CD14-positive monocyte (primary cell): ENCODE data around the gene ITPRIP. TPM values are rescaled to one million over a fixed set of nuclear protein-coding genes. Genes with fewer than 3 reads are reported as not detected.
A peak's percentile ranks its signal among the peaks of the same experiment; 100 is the strongest.

Experiments
- DNase-seq, 3 donors: peaks; one replicate each; pipeline ENCODE4 v3.0.0-alpha.2; 2011 to 2022
- H2AFZ ChIP-seq: 2 replicates; pipeline ENCODE4 v1.6.0; 2012; ENCODE audit warnings: mild to moderate bottlenecking, low read depth, low read length, inconsistent platforms; ENCODE audit not compliant: insufficient read depth, poor library complexity, severe bottlenecking
- H3K27ac ChIP-seq, 2 donors: 1 replicate in 1 of 2; 2 replicates in 1 of 2; pipeline ENCODE4 v1.5.1; 2012 to 2013; ENCODE audit warnings: low read length in 2 of 2, control low read depth in 1 of 2, inconsistent platforms in 1 of 2, low read depth in 1 of 2, mild to moderate bottlenecking in 1 of 2
- H3K27me3 ChIP-seq, 2 donors: one replicate each; pipeline versions ENCODE4 v1.6.0 to v1.6.1; 2011 to 2013; ENCODE audit warnings: low read length in 2 of 2; ENCODE audit not compliant: control insufficient read depth in 2 of 2, insufficient read depth in 2 of 2
- H3K36me3 ChIP-seq, 2 donors: replicated peaks in 1 of 2; 1 replicate in 1 of 2; 2 replicates in 1 of 2; pipeline versions ENCODE4 v1.5.1 to v1.6.1; 2012 to 2013; ENCODE audit warnings: low read length in 2 of 2, control low read depth in 1 of 2, inconsistent platforms in 1 of 2, mild to moderate bottlenecking in 1 of 2; ENCODE audit not compliant: insufficient read depth in 2 of 2, control insufficient read depth in 1 of 2
- H3K4me1 ChIP-seq, 2 donors: 1 replicate in 1 of 2; 2 replicates in 1 of 2; pipeline versions ENCODE4 v1.5.1 to v1.6.1; 2012 to 2013; ENCODE audit warnings: low read length in 2 of 2, control low read depth in 1 of 2, inconsistent platforms in 1 of 2, mild to moderate bottlenecking in 1 of 2, moderate library complexity in 1 of 2; ENCODE audit not compliant: insufficient read depth in 2 of 2, control insufficient read depth in 1 of 2
- H3K4me2 ChIP-seq: replicated peaks from 2 replicates; pipeline ENCODE3; 2012; ENCODE audit warnings: low read length, moderate library complexity, mild to moderate bottlenecking; ENCODE audit not compliant: poor library complexity, severe bottlenecking; ENCODE audit errors: extremely low read depth
- H3K4me3 ChIP-seq, 3 experiments: fragments of 200-600 bp in 1 of 3; sonication (generic) in 1 of 3; replicated peaks in 1 of 3; 1 replicate in 2 of 3; 2 replicates in 1 of 3; pipeline ENCODE4 v1.5.1; 2011 to 2013; ENCODE audit warnings: low read length in 3 of 3, mild to moderate bottlenecking in 3 of 3, control low read depth in 2 of 3, low read depth in 2 of 3, inconsistent platforms in 1 of 3, moderate library complexity in 1 of 3
- H3K79me2 ChIP-seq: 2 replicates; pipeline ENCODE4 v1.6.0; 2012; ENCODE audit warnings: mild to moderate bottlenecking, control low read depth, inconsistent platforms, low read length, moderate library complexity; ENCODE audit not compliant: insufficient read depth
- H3K9ac ChIP-seq: 2 replicates; pipeline ENCODE4 v1.6.0; 2017; ENCODE audit warnings: low read length, mild to moderate bottlenecking; ENCODE audit not compliant: insufficient read depth, poor library complexity, severe bottlenecking
- H3K9me3 ChIP-seq, 2 donors: replicated peaks in 1 of 2; 1 replicate in 1 of 2; 2 replicates in 1 of 2; pipeline versions ENCODE4 v1.5.1 to v1.6.1; 2012 to 2013; ENCODE audit warnings: low read length in 2 of 2, control low read depth in 1 of 2; ENCODE audit not compliant: control insufficient read depth in 1 of 2, insufficient read depth in 1 of 2
- H4K20me1 ChIP-seq: 2 replicates; pipeline ENCODE4 v1.6.0; 2012; ENCODE audit warnings: mild to moderate bottlenecking, low read length, control low read depth, moderate library complexity; ENCODE audit not compliant: insufficient read depth
- H3K27ac Mint-ChIP-seq, 7 donors: one replicate each; pipeline ENCODE4 v1.8.0; 2020; ENCODE audit warnings: mild to moderate bottlenecking in 7 of 7, mixed read lengths in 7 of 7, moderate library complexity in 6 of 7, inconsistent platforms in 2 of 7
- H3K27me3 Mint-ChIP-seq, 3 donors: one replicate each; pipeline ENCODE4 v1.8.0; 2021 to 2022; ENCODE audit warnings: low read depth in 3 of 3, mild to moderate bottlenecking in 3 of 3, mixed read lengths in 3 of 3, moderate library complexity in 3 of 3, inconsistent platforms in 1 of 3
- H3K36me3 Mint-ChIP-seq, 2 donors: one replicate each; pipeline ENCODE4 v1.8.0; 2020; ENCODE audit warnings: mixed read lengths in 2 of 2, inconsistent platforms in 1 of 2, mild to moderate bottlenecking in 1 of 2
- H3K4me1 Mint-ChIP-seq: one replicate; pipeline ENCODE4 v1.8.0; 2020; ENCODE audit warnings: mild to moderate bottlenecking, mixed read lengths
- H3K4me3 Mint-ChIP-seq, 2 donors: one replicate each; pipeline ENCODE4 v1.8.0; 2020; ENCODE audit warnings: mild to moderate bottlenecking in 2 of 2, mixed read lengths in 2 of 2, moderate library complexity in 1 of 2
- H3K9me3 Mint-ChIP-seq, 7 donors: one replicate each; pipeline ENCODE4 v1.8.0; 2020 to 2022; ENCODE audit warnings: mixed read lengths in 7 of 7, mild to moderate bottlenecking in 6 of 7, moderate library complexity in 6 of 7, inconsistent platforms in 2 of 7
- WGBS: methylation state at CpG from one replicate; pipeline ENCODE4 v1.1.5; 2013; ENCODE audit warnings: missing lambda C conversion rate; ENCODE audit not compliant: insufficient coverage; 5-methylcytosine and 5-hydroxymethylcytosine counted together
- intact Hi-C, 2 donors: fragments of 100-400 bp; cut with micrococcal nuclease; formaldehyde crosslinking; loops; one replicate each; pipeline versions ENCODE4 v1.15.0 to v1.15.1; 2023
- polyA plus RNA-seq, 3 donors: library from polyadenylated mRNA; depleted of rRNA in 1 of 3; unstranded in 2 of 3; stranded (reverse) in 1 of 3; fragments of 300-500 nt in 2 of 3; fragments of >200 nt in 1 of 3; fragmentation: Illumina TruSeq in 2 of 3; gene quantifications; 1 replicate in 2 of 3; 2 replicates in 1 of 3; pipeline ENCODE4 v1.2.3, GENCODE V29; 2012 to 2021
- TF ChIP-seq, protein P1 (sequence below): fragments of 200-600 bp; IDR thresholded peaks from one replicate; pipeline ENCODE4 v1.8.0; 2022; ENCODE audit warnings: antibody characterized with exemption, mild to moderate bottlenecking

The ITPRIP gene
- polyA plus RNA-seq, 3 donors, result 27.5 to 76.6 (median 35.7) TPM

- H3K9me3 Mint-ChIP-seq, result peaks cover 6 to 9% (median 8%) of the 10 kb centered on the region in 7 donors
- no peak for DNase-seq
- peaks cover 0 to 7% of the 10 kb centered on the region in 2 donors for H3K36me3 Mint-ChIP-seq
- no peak overlapping the region for H3K4me3 Mint-ChIP-seq
- intact Hi-C loops, result loop anchor here in 1 of 2 donors (10.0 kb wide), 1 partner anchor 275 kb away; no protein-coding TSS in a partner anchor
- Histone ChIP-seq H3K9me3 (peaks cover 0 to 6% of the 10 kb centered on the region in 2 donors), H3K4me1 (peaks cover 24% of the 10 kb centered on the region in 2 donors), H2AFZ (no peak overlapping the region), H3K79me2 (no peaks in the 10 kb centered on the region), H3K9ac (no peak overlapping the region), H3K27me3 (no peaks in the 10 kb centered on the region), H3K4me2 (no peak overlapping the region), H4K20me1 (no peaks in the 10 kb centered on the region), H3K4me3 (no peak overlapping the region), H3K36me3 (no peaks in the 10 kb centered on the region), H3K27ac (no peak overlapping the region)
- TF ChIP-seq, protein P1, sequence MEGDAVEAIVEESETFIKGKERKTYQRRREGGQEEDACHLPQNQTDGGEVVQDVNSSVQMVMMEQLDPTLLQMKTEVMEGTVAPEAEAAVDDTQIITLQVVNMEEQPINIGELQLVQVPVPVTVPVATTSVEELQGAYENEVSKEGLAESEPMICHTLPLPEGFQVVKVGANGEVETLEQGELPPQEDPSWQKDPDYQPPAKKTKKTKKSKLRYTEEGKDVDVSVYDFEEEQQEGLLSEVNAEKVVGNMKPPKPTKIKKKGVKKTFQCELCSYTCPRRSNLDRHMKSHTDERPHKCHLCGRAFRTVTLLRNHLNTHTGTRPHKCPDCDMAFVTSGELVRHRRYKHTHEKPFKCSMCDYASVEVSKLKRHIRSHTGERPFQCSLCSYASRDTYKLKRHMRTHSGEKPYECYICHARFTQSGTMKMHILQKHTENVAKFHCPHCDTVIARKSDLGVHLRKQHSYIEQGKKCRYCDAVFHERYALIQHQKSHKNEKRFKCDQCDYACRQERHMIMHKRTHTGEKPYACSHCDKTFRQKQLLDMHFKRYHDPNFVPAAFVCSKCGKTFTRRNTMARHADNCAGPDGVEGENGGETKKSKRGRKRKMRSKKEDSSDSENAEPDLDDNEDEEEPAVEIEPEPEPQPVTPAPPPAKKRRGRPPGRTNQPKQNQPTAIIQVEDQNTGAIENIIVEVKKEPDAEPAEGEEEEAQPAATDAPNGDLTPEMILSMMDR, result no peak
- H3K4me1 Mint-ChIP-seq, result peaks cover 37% of the 10 kb centered on the region
- 95% methylated on average over 10 of the region's 12 CpGs for WGBS
- peaks cover 2 to 14% (median 8%) of the 10 kb centered on the region in 3 donors for H3K27me3 Mint-ChIP-seq
- H3K27ac Mint-ChIP-seq, result peak overlapping the region in 1 of 7 donors; percentile 8
Observed at GRCh38 chr10:104300002-104300735, 38.1 kb downstream of the ITPRIP start.

DNA sequence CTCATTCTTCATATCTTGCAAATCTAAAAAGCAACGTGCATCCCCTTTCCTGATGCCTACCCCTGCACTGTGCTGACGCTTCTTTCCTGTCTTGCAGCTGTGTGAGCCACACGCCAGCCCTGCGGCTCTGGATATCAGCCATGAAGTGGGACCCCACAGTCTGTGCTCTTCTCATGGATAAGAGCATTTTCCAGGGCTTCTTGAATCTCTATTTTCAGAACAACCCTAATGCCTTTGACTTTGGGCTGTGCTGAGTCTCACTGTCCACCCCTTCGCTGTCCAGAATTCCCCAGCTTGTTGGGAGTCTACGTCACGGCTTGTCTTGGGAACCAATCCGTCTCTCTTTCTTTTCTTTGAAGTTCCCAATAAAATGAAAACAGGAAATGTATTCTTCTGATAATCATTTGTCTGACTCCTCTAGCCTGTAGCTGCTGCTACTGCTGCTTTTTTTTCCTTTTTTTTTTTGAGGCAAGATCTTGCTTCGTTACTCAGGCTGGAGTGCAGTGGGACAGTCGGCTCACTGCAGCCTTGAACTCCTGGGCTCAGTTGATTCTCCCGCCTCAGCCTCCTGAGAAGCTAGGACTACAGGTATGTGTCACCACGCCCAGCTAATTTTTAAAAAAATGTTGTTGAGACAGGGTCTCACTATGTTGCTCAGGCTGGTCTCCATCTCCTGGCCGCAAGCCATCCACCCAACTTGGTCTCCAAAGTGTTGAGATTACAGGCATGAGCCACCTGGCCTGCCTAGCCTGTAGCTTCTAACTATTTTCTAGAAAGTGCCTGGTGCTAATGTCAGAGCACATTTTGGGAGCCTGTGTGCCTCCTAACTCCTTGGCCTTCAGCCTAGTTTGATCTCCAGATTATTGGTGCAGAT is 39.0 kb downstream of the ITPRIP start:
- Histone ChIP-seq H3K79me2 (no peaks in the 10 kb centered on the region), H3K27me3 (no peaks in the 10 kb centered on the region), H4K20me1 (no peaks in the 10 kb centered on the region), H3K4me1 (peaks cover 24% of the 10 kb centered on the region in 2 donors), H3K27ac (no peak overlapping the region), H3K9ac (no peak overlapping the region), H3K4me2 (no peak overlapping the region), H3K9me3 (peaks cover 0 to 6% of the 10 kb centered on the region in 2 donors), H3K4me3 (no peak overlapping the region), H2AFZ (no peak overlapping the region), H3K36me3 (no peaks in the 10 kb centered on the region)
- WGBS, result 54% methylated on average over 9 of the region's 13 CpGs
- Mint-ChIP-seq H3K9me3 (peaks cover 6 to 9% (median 8%) of the 10 kb centered on the region in 7 donors), H3K36me3 (peaks cover 0 to 7% of the 10 kb centered on the region in 2 donors), H3K4me3 (no peak overlapping the region), H3K27me3 (peaks cover 0 to 10% (median 8%) of the 10 kb centered on the region in 3 donors), H3K27ac (no peak overlapping the region), H3K4me1 (peaks cover 30% of the 10 kb centered on the region)
- intact Hi-C loops, result no loop called here
- TF ChIP-seq, protein P1, result no peak
- DNase-seq, result no peak
